Lung (tissue), 12 donors: ENCODE data around the gene SLC26A9. TPM values are rescaled to one million over a fixed set of nuclear protein-coding genes. Genes with fewer than 3 reads are reported as not detected.

Experiments
- ATAC-seq: fragments of 200-7000 bp; cut with Tn5 transposase; one replicate; pipeline ENCODE4 v1.9.1; 2020; ENCODE audit warnings: moderate number of reproducible peaks; ENCODE audit not compliant: insufficient read depth, low FRiP score
- DNase-seq, 3 donors: peaks; one replicate each; pipeline ENCODE4 v3.0.0-alpha.2; 2013 to 2017
- H3K27ac ChIP-seq, 2 donors: one replicate each; pipeline ENCODE4 v1.5.1; 2013; ENCODE audit warnings: mild to moderate bottlenecking in 2 of 2, moderate library complexity in 2 of 2, control low read depth in 1 of 2, inconsistent platforms in 1 of 2, low read depth in 1 of 2, low read length in 1 of 2
- H3K27me3 ChIP-seq, 3 donors: one replicate each; pipeline ENCODE4 v1.5.1; 2013; ENCODE audit warnings: low read length in 2 of 3; ENCODE audit not compliant: control insufficient read depth in 3 of 3, insufficient read depth in 3 of 3
- H3K36me3 ChIP-seq, 4 donors: one replicate each; pipeline ENCODE4 v1.5.1; 2013; ENCODE audit warnings: low read length in 4 of 4, mild to moderate bottlenecking in 1 of 4, moderate library complexity in 1 of 4; ENCODE audit not compliant: control insufficient read depth in 4 of 4, insufficient read depth in 4 of 4
- H3K4me1 ChIP-seq, 5 donors: one replicate each; pipeline ENCODE4 v1.5.1; 2013; ENCODE audit warnings: low read length in 5 of 5, mild to moderate bottlenecking in 2 of 5, moderate library complexity in 1 of 5; ENCODE audit not compliant: control insufficient read depth in 5 of 5, insufficient read depth in 5 of 5
- H3K4me3 ChIP-seq: one replicate; pipeline ENCODE4 v1.5.1; 2013; ENCODE audit warnings: mild to moderate bottlenecking, control low read depth, moderate library complexity
- H3K9ac ChIP-seq, 2 donors: one replicate each; pipeline ENCODE4 v1.5.1; 2013; ENCODE audit warnings: low read length in 2 of 2, control low read depth in 1 of 2; ENCODE audit not compliant: insufficient read depth in 1 of 2
- H3K9me3 ChIP-seq, 4 donors: one replicate each; pipeline ENCODE4 v1.5.1; 2013; ENCODE audit warnings: low read length in 3 of 4, mild to moderate bottlenecking in 1 of 4, moderate library complexity in 1 of 4; ENCODE audit not compliant: control insufficient read depth in 4 of 4, insufficient read depth in 3 of 4
- CTCF ChIP-seq: IDR thresholded peaks from 2 replicates; pipeline ENCODE4 v1.5.1; 2012; ENCODE audit warnings: mild to moderate bottlenecking; ENCODE audit errors: control extremely low read depth, extremely low read depth
- WGBS, 2 donors: extraction: QIAGEN DNeasy Blood & Tissue Kit; methylation state at CpG; one replicate each; pipeline ENCODE4 v1.1.7; 2013; 5-methylcytosine and 5-hydroxymethylcytosine counted together
- polyA plus RNA-seq, 2 donors: library from polyadenylated mRNA; stranded (reverse); fragments of 200-250 nt; gene quantifications; one replicate each; pipeline ENCODE4 v1.2.1, GENCODE V29; 2013
- total RNA-seq, 2 donors: library from RNA; depleted of rRNA in 1 of 2; stranded (reverse); fragments of >200 nt in 1 of 2; gene quantifications; one replicate each; pipeline ENCODE4 v1.2.1, GENCODE V29; 2014 to 2021
- donor health status: control.
- donor health status: control.
- donor health status: Bipolar disorder and iron deficiency.
- donor health status: healthy.
- donor health status: DM: yes; HTN: yes; CAD: no.

Gene SLC26A9
- total and polyA plus RNA-seq, 4 donors = 0.14 to 30.3 (median 15.8) TPM

GRCh38 chr1:205976036-205976435 is 32.8 kb upstream of the SLC26A9 start:
- DNase-seq (no peak), ATAC-seq (no peak)
- Histone ChIP-seq H3K27ac (peak overlapping the region in 1 of 2 donors; percentile 73), H3K27me3 (no peaks in the 10 kb centered on the region), H3K4me1 (peaks cover 0 to 5% (median 0%) of the 10 kb centered on the region in 5 donors), H3K36me3 (peaks cover 0 to 3% (median 0%) of the 10 kb centered on the region in 4 donors), H3K4me3 (no peak overlapping the region), H3K9ac (no peak overlapping the region), H3K9me3 (peaks cover 0 to 8% (median 0%) of the 10 kb centered on the region in 4 donors)
- no peak for TF ChIP-seq CTCF
- 88% methylated on average over 4 of the region's 4 CpGs for WGBS, 2 donors

GRCh38 chr1:205975387-205975998 is 32.2 kb upstream of the SLC26A9 start:
- ATAC-seq (no peak), DNase-seq (no peak)
- 78 to 85% methylated on average over 15 of the region's 15 CpGs for WGBS, 2 donors
- peaks cover 0 to 8% (median 0%) of the 10 kb centered on the region in 4 donors for H3K9me3 ChIP-seq
- H3K27ac ChIP-seq = peak overlapping the region in 1 of 2 donors; percentile 73
- peak overlapping the region in 1 of 2 donors; percentile 26 for H3K9ac ChIP-seq
- no peak overlapping the region for H3K4me3 ChIP-seq
- H3K4me1 ChIP-seq = peaks cover 0 to 5% (median 0%) of the 10 kb centered on the region in 5 donors
- no peak for TF ChIP-seq CTCF
- H3K27me3 ChIP-seq = no peaks in the 10 kb centered on the region
- peaks cover 0 to 3% (median 0%) of the 10 kb centered on the region in 4 donors for H3K36me3 ChIP-seq

GRCh38 chr1:205974712-205975111 is 31.5 kb upstream of the SLC26A9 start:
- no peak for DNase-seq
- Histone ChIP-seq H3K27me3 (no peaks in the 10 kb centered on the region), H3K4me3 (no peak overlapping the region), H3K36me3 (peaks cover 0 to 3% (median 0%) of the 10 kb centered on the region in 4 donors), H3K9ac (no peak overlapping the region), H3K27ac (no peak overlapping the region), H3K9me3 (peaks cover 0 to 8% (median 0%) of the 10 kb centered on the region in 4 donors), H3K4me1 (peaks cover 0 to 5% (median 0%) of the 10 kb centered on the region in 5 donors)
- ATAC-seq = no peak
- no peak for TF ChIP-seq CTCF
- 85 to 95% methylated on average over 3 of the region's 3 CpGs for WGBS, 2 donors
